Endothelial cell (in vitro differentiated cells): Measurements from ENCODE around the gene SH3D19. TPM values are rescaled to one million over a fixed set of nuclear protein-coding genes. Genes with fewer than 3 reads are reported as not detected.

Source experiments
- DNase-seq: peaks from one replicate; pipeline ENCODE4 v3.0.0; 2021; ENCODE audit warnings: low spot score
- H3K27ac Mint-ChIP-seq: one replicate; pipeline ENCODE4 v1.8.0; 2021; ENCODE audit warnings: mixed read lengths, inconsistent platforms; ENCODE audit not compliant: unreplicated experiment
- H3K27me3 Mint-ChIP-seq: one replicate; pipeline ENCODE4 v1.8.0; 2021; ENCODE audit warnings: mild to moderate bottlenecking, moderate library complexity, mixed read lengths, inconsistent platforms; ENCODE audit not compliant: unreplicated experiment
- H3K36me3 Mint-ChIP-seq: one replicate; pipeline ENCODE4 v1.8.0; 2021; ENCODE audit warnings: mild to moderate bottlenecking, low read depth, mixed read lengths, inconsistent platforms; ENCODE audit not compliant: unreplicated experiment
- H3K4me1 Mint-ChIP-seq: one replicate; pipeline ENCODE4 v1.8.0; 2021; ENCODE audit warnings: mild to moderate bottlenecking, mixed read lengths, inconsistent platforms; ENCODE audit not compliant: unreplicated experiment
- H3K4me3 Mint-ChIP-seq: one replicate; pipeline ENCODE4 v1.8.0; 2021; ENCODE audit warnings: mild to moderate bottlenecking, mixed read lengths, inconsistent platforms; ENCODE audit not compliant: unreplicated experiment
- H3K9me3 Mint-ChIP-seq: one replicate; pipeline ENCODE4 v1.8.0; 2021; ENCODE audit warnings: mixed read lengths, inconsistent platforms; ENCODE audit not compliant: unreplicated experiment
- CTCF ChIP-seq: fragments of 200-600 bp; sonication (generic); IDR thresholded peaks from one replicate; pipeline ENCODE4 v1.5.0; 2021; ENCODE audit warnings: antibody characterized with exemption; ENCODE audit not compliant: unreplicated experiment
- total RNA-seq: library from RNA; stranded (reverse); fragmentation: NEBNext Ultra II Directional; extraction: Animal tissue kit (Norgen Biotek cat#: 25700); gene quantifications from one replicate; pipeline ENCODE4 v1.2.1, GENCODE V29; 2021; ENCODE audit not compliant: unreplicated experiment

Gene SH3D19
- total RNA-seq, 1 donor from 2014 or later, result 89.5 TPM

DNA sequence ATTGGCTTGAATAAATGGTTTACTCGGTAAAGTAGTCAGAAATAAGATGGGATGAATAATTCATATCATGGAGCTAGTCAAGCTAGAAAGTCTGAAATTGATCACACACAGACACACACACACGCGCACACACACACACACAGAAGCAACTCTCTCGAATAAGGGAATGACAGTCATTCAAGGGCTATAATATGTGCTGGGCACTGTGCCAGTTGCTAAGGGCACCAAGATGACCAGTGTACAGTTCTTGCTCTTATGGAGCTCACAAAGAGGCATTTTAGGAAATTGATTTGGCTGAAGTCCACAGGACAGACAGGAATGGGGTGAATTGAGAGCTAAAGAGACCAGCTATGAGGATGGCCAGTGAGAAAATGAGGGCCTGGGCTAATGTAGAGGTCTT, 34.2 kb upstream of the SH3D19 start:
- H3K36me3 Mint-ChIP-seq, result no peaks in the 10 kb centered on the region
- H3K27me3 Mint-ChIP-seq, result peaks cover 2% of the 10 kb centered on the region
- H3K9me3 Mint-ChIP-seq, result no peaks in the 10 kb centered on the region
- no peak overlapping the region for H3K4me3 Mint-ChIP-seq
- H3K27ac Mint-ChIP-seq, result no peak overlapping the region
- TF ChIP-seq CTCF, result no peak
- DNase-seq, result no peak
- H3K4me1 Mint-ChIP-seq, result peaks cover 4% of the 10 kb centered on the region

DNA sequence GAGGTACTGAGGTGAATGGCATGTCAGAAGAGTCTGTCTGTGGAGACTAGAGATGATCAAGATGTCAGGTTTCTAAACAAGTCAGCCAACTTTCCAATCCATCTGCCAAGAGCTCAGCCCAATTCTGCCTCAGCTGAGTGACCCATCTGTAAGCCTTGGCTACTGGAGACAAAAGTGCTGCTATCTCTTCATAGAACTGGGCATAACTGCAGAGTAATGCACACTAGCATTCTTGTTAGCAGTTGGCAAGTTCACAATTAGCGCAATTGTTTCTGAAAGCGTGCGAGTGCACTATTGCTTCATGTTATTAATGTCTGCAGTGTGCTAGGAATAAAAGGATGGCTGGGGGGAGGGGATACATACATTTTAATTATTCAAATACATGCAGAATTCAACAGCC, 32.9 kb upstream of the SH3D19 start:
- TF ChIP-seq CTCF, result no peak
- Mint-ChIP-seq H3K4me1 (peaks cover 4% of the 10 kb centered on the region), H3K36me3 (no peaks in the 10 kb centered on the region)

GRCh38 chr4:151356510-151356909, 31.1 kb upstream of the SH3D19 start:
- Mint-ChIP-seq H3K27ac (no peak overlapping the region), H3K4me3 (no peak overlapping the region), H3K27me3 (peaks cover 2% of the 10 kb centered on the region), H3K4me1 (no peaks in the 10 kb centered on the region), H3K9me3 (no peaks in the 10 kb centered on the region), H3K36me3 (no peaks in the 10 kb centered on the region)
- TF ChIP-seq CTCF, result no peak
- no peak for DNase-seq

More for the DNA sequence above, 32.9 kb upstream of the SH3D19 start:
- DNase-seq, result no peak
- Mint-ChIP-seq H3K4me3 (no peak overlapping the region), H3K27ac (no peak overlapping the region), H3K27me3 (peaks cover 2% of the 10 kb centered on the region), H3K9me3 (no peaks in the 10 kb centered on the region)

GRCh38 chr4:151355155-151355554, 29.8 kb upstream of the SH3D19 start:
- H3K4me3 Mint-ChIP-seq, result no peak overlapping the region

More at GRCh38 chr4:151355155-151355554, 29.8 kb upstream of the SH3D19 start:
- Mint-ChIP-seq H3K36me3 (no peaks in the 10 kb centered on the region), H3K4me1 (no peaks in the 10 kb centered on the region), H3K27me3 (peaks cover 2% of the 10 kb centered on the region), H3K9me3 (no peaks in the 10 kb centered on the region), H3K27ac (no peak overlapping the region)
- no peak for TF ChIP-seq CTCF
- DNase-seq, result no peak
